GM21737 (cell line): ENCODE data around the gene SEC16A.
A peak's percentile ranks its signal among the peaks of the same experiment; 100 is the strongest.

Experiments used
- ATAC-seq: cut with Tn5 transposase; IDR thresholded peaks from one replicate; pipeline ENCODE4 v1.9.1; 2021; ENCODE audit warnings: mild to moderate bottlenecking, moderate library complexity; ENCODE audit not compliant: unreplicated experiment

SEC16A gene

GRCh38 chr9:136402067-136402466 is 80.8 kb downstream of the SEC16A start:
- ATAC-seq: no peak

- ATAC-seq: no peak
Measured at GRCh38 chr9:136401173-136401922, 81.5 kb downstream of the SEC16A start.

GRCh38 chr9:136400038-136400834 is 82.6 kb downstream of the SEC16A start, which contains the start of gene SNAPC4:
Gene SNAPC4, minus strand, starts transcription at chr9:136400170. Its CDS starts 1,742 bp downstream, at chr9:136398428.
- peak; percentile 61 for ATAC-seq

GRCh38 chr9:136399176-136400037 is 83.4 kb downstream of the SEC16A start:
- peak; percentile 16 for ATAC-seq

- ATAC-seq: no peak
Measured at GRCh38 chr9:136398286-136398685, 84.6 kb downstream of the SEC16A start.

GRCh38 chr9:136397643-136398042 is 85.2 kb downstream of the SEC16A start:
- no peak for ATAC-seq

GRCh38 chr9:136396219-136396515 is 86.7 kb downstream of the SEC16A start:
- no peak for ATAC-seq

- no peak for ATAC-seq
Measured at GRCh38 chr9:136395345-136396218, 87.3 kb downstream of the SEC16A start.

- no peak for ATAC-seq
Measured at GRCh38 chr9:136395020-136395340, 87.9 kb downstream of the SEC16A start.

- no peak for ATAC-seq
Measured at GRCh38 chr9:136394312-136395019, 88.4 kb downstream of the SEC16A start.

- ATAC-seq: no peak
Measured at GRCh38 chr9:136393531-136393930, 89.3 kb downstream of the SEC16A start.

GRCh38 chr9:136392538-136393449 is 90.0 kb downstream of the SEC16A start:
- no peak for ATAC-seq

GRCh38 chr9:136391737-136392537 is 90.9 kb downstream of the SEC16A start:
- no peak for ATAC-seq
